MM.1S (cell line): ENCODE results near the gene LRRC27.
A peak's percentile ranks its signal among the peaks of the same experiment; 100 is the strongest.

Experiments
- DNase-seq: peaks from one replicate; pipeline ENCODE4 v3.0.0-alpha.2; 2015
- H2AFZ ChIP-seq: fragments of 300-600 bp; sonication (generic); 2 replicates; pipeline ENCODE4 v1.6.0; 2016; ENCODE audit warnings: antibody characterized with exemption, low read length
- H3F3A ChIP-seq: fragments of 300-600 bp; sonication (generic); 2 replicates; pipeline ENCODE4 v1.6.1; 2016; ENCODE audit warnings: mild to moderate bottlenecking, antibody characterized with exemption, low read length, moderate library complexity, mixed read lengths; ENCODE audit not compliant: insufficient read depth
- H3K27ac ChIP-seq: fragments of 300-600 bp; sonication (generic); 2 replicates; pipeline ENCODE4 v1.5.1; 2016; ENCODE audit warnings: mild to moderate bottlenecking, low read length
- H3K27me3 ChIP-seq: fragments of 300-600 bp; sonication (generic); replicated peaks from 2 replicates; pipeline ENCODE4 v1.6.0; 2016; ENCODE audit warnings: low read length; ENCODE audit not compliant: insufficient read depth
- H3K36me3 ChIP-seq: fragments of 300-600 bp; sonication (generic); replicated peaks from 2 replicates; pipeline ENCODE4 v1.6.1; 2016; ENCODE audit warnings: mild to moderate bottlenecking, low read length, mixed read lengths; ENCODE audit not compliant: insufficient read depth
- H3K4me1 ChIP-seq: fragments of 300-600 bp; sonication (generic); 2 replicates; pipeline ENCODE4 v1.6.1; 2016; ENCODE audit warnings: low read length, mixed read lengths
- H3K4me2 ChIP-seq: fragments of 300-600 bp; sonication (generic); 2 replicates; pipeline ENCODE4 v1.6.0; 2016; ENCODE audit warnings: low read depth, low read length
- H3K4me3 ChIP-seq: fragments of 300-600 bp; sonication (generic); 2 replicates; pipeline ENCODE4 v1.5.1; 2016; ENCODE audit warnings: low read length, mixed read lengths
- H3K79me2 ChIP-seq: fragments of 300-600 bp; sonication (generic); 2 replicates; pipeline ENCODE4 v1.6.1; 2016; ENCODE audit warnings: mixed run types, low read length, mixed read lengths
- H3K9ac ChIP-seq: fragments of 300-600 bp; sonication (generic); 2 replicates; pipeline ENCODE4 v1.6.1; 2016; ENCODE audit warnings: low read length, mixed read lengths
- H3K9me2 ChIP-seq: fragments of 300-600 bp; sonication (generic); replicated peaks from 2 replicates; pipeline ENCODE4 v1.6.1; 2016; ENCODE audit warnings: mild to moderate bottlenecking, low read length, mixed read lengths; ENCODE audit not compliant: insufficient read depth
- H3K9me3 ChIP-seq: fragments of 300-600 bp; sonication (generic); replicated peaks from 2 replicates; pipeline ENCODE4 v1.6.1; 2016; ENCODE audit warnings: mild to moderate bottlenecking, low read length, mixed read lengths; ENCODE audit not compliant: insufficient read depth
- H4K20me1 ChIP-seq: fragments of 300-600 bp; sonication (generic); 2 replicates; pipeline ENCODE4 v1.6.1; 2016; ENCODE audit warnings: mild to moderate bottlenecking, low read length, moderate library complexity, mixed read lengths; ENCODE audit not compliant: insufficient read depth
- EZH2 ChIP-seq: fragments of 300-600 bp; sonication (generic); optimal IDR thresholded peaks from 2 replicates; pipeline ENCODE3; 2017; ENCODE audit warnings: low read depth, mild to moderate bottlenecking, antibody characterized with exemption, low read length, mixed read lengths
- EZH2phosphoT487 ChIP-seq: fragments of 300-600 bp; sonication (generic); IDR thresholded peaks from 2 replicates; pipeline ENCODE4 v1.6.1; 2018; ENCODE audit warnings: antibody characterized with exemption, low read length
- TF ChIP-seq, protein P1 (sequence below): fragments of 300-600 bp; sonication (generic); IDR thresholded peaks from 2 replicates; pipeline ENCODE4 v1.5.1; 2016; ENCODE audit warnings: antibody characterized with exemption, low read length, mixed read lengths

The LRRC27 gene

DNA sequence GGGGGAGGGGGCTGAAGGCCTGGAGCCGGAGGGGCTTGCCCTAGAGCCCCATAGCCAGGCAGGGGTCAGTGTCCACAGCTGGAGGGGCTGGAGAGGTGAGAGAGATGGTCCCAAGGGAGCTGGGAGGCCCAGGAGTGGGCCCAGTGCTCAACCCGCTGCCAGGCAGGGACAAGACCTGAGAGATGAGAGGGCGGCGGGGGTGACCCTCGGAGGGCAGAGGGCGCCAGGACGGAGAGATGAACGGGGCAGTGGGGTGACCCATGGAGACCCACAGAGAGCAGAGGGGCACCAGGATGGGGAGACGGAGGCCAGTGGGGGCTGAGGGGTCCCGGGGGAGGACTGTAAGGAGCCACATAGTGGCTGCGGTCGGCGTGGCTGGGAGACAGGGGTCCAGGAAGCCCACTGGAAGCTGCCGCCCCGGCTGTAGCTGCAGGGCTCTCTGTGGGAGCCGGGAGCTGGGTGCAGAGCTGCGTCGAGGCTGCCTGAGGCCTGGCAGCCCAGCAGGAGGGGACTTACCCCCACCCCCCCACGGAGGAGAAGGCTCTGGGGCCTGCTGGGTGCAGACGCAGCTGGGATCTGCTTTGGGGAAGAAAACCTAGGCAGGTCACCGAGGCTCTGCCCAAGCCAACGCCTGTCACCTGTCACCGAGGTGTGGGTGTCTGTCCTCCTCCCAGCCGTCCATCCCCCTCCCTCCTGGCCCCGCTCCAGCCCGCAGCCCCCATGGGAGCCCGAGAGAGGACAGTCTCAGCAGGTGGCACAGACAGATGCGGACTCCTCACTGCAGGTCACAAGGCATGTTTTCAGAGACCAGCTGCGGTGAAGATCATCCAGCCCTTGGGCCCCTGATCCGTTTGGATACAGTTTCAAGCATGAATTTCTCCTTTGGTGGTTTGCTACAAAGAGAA, 90.1 kb downstream of the LRRC27 start:
- Histone ChIP-seq H4K20me1 (no peaks in the 10 kb centered on the region), H3K9me2 (no peaks in the 10 kb centered on the region), H3K9ac (peak overlapping the region; percentile 32; the same call in 1 of the 2 replicates), H3K27me3 (no peaks in the 10 kb centered on the region; the same call in 1 of the 2 replicates), H3K36me3 (no peaks in the 10 kb centered on the region), H3K4me1 (peaks cover 4% of the 10 kb centered on the region; the same call in 1 of the 2 replicates), H3K4me3 (no peak overlapping the region), H3K79me2 (no peaks in the 10 kb centered on the region), H3F3A (no peaks in the 10 kb centered on the region), H3K9me3 (no peaks in the 10 kb centered on the region), H2AFZ (0 out of 2 replicates have a peak overlapping the region, but pooled peaks have one; percentile 7), H3K4me2 (peak overlapping the region; percentile 45; the same call in 1 of the 2 replicates), H3K27ac (peak overlapping the region; percentile 29; the same call in 1 of the 2 replicates)
- TF ChIP-seq, protein P1, sequence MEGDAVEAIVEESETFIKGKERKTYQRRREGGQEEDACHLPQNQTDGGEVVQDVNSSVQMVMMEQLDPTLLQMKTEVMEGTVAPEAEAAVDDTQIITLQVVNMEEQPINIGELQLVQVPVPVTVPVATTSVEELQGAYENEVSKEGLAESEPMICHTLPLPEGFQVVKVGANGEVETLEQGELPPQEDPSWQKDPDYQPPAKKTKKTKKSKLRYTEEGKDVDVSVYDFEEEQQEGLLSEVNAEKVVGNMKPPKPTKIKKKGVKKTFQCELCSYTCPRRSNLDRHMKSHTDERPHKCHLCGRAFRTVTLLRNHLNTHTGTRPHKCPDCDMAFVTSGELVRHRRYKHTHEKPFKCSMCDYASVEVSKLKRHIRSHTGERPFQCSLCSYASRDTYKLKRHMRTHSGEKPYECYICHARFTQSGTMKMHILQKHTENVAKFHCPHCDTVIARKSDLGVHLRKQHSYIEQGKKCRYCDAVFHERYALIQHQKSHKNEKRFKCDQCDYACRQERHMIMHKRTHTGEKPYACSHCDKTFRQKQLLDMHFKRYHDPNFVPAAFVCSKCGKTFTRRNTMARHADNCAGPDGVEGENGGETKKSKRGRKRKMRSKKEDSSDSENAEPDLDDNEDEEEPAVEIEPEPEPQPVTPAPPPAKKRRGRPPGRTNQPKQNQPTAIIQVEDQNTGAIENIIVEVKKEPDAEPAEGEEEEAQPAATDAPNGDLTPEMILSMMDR = no peak
- TF ChIP-seq EZH2phosphoT487 (no peak), EZH2 (no peak)
- DNase-seq = no peak

DNA sequence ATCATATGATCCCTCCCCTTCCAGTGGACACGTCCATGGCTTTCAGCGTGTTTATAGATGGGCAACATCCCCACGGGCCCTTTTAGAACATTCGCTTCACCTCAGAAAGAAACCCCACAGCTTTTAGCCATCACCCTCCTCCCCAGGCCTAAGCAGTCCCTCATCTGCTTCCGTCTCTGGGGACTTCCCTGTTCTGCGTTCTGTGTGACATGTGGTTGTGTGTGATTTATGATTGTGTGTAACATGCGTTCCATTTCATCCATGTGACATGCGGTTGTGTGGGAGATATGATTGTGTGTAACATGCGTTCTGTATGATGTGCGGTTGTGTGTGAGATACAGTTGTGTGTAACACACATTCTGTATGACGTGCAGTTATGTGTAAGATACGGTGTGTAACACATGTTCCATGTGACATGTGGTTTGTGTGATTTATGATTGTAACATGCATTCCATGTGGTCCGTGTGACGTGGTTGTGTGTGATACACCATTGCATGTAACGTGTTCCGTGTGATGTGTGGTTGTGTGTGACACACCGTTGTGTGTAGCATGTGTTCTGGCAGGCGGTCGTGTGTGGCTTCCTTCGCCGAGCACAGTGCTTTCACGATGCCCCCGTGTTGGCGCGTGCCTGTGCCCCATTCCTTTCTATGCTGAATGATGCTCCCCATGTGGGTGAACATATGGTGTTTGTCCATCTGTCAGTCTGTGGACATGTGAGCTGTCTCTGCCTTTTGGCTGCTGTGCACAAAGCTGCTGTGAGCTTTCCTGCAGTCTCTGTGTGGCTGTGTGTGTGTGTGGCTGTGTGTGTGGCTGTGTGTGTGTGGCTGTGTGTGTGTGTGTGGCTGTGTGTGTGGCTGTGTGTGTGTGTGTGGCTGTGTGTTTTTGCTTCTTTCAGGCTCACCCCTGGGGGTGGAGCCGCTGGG, 91.2 kb downstream of the LRRC27 start:
- Histone ChIP-seq H3K27ac (no peak overlapping the region), H3K79me2 (no peaks in the 10 kb centered on the region), H3F3A (no peaks in the 10 kb centered on the region), H3K9me2 (no peaks in the 10 kb centered on the region), H3K36me3 (no peaks in the 10 kb centered on the region), H3K9ac (no peak overlapping the region), H3K4me2 (no peak overlapping the region), H2AFZ (no peak overlapping the region), H4K20me1 (no peaks in the 10 kb centered on the region), H3K9me3 (no peaks in the 10 kb centered on the region), H3K4me1 (peaks cover 4% of the 10 kb centered on the region; the same call in 1 of the 2 replicates), H3K4me3 (no peak overlapping the region), H3K27me3 (no peaks in the 10 kb centered on the region; the same call in 1 of the 2 replicates)
- TF ChIP-seq EZH2phosphoT487 = no peak
- TF ChIP-seq, protein P1 = no peak
- TF ChIP-seq EZH2 = no peak
- DNase-seq = no peak

DNA sequence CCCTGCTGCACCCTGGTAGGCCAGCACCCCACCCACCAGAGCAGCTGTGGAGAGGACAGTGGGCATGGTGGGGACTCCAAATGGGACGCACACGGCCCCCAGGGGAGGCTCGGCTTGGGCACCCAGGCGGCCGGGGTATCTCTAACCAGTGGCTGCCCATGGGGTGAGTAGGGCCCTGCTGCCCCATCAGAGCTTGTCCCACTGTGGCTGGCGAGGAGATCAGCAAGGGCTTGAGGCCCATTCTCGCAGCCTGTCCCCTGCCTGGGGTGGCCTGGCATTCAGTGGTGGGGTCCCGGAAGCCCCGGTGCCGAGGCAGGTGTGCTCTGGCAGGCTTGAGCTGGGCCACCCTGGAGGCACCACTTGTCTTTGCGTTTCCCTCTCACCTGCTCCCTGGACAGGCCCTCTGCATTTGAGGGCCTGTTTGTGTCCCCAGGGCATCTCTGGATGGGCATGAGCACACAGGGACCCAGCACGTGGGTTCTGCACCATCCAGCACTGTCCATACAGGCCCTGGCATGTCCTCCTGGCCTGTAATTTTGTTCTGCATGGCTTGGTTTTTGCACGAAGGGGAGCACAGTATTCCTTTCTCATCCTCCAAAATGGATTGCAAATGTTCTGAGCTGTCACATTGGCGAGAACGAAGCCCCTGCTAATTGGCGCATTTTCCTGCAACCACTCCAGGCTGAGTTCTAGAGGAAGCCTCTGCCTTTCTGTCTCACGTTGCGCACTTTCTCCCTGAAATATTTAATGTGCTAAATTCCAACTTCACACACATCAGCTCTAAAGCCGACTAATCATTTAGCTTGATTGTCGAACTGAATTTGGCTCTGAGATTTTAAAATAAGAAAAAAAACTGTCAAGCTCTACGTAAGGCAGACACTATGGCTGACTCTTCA, 92.2 kb downstream of the LRRC27 start:
- Histone ChIP-seq H3F3A (no peaks in the 10 kb centered on the region), H3K4me1 (peaks cover 4% of the 10 kb centered on the region; the same call in 1 of the 2 replicates), H3K9me2 (no peaks in the 10 kb centered on the region), H3K9me3 (no peaks in the 10 kb centered on the region), H2AFZ (no peak overlapping the region), H3K36me3 (no peaks in the 10 kb centered on the region), H3K27ac (no peak overlapping the region), H3K4me2 (no peak overlapping the region), H4K20me1 (no peaks in the 10 kb centered on the region), H3K27me3 (no peaks in the 10 kb centered on the region), H3K9ac (no peak overlapping the region), H3K4me3 (no peak overlapping the region), H3K79me2 (no peaks in the 10 kb centered on the region)
- TF ChIP-seq EZH2phosphoT487 (no peak), EZH2 (no peak)
- TF ChIP-seq, protein P1 = no peak
- DNase-seq = no peak
